Panc1 (cell line): ENCODE results near the gene SLC12A3.

Experiments
- CTCF ChIP-seq: fragments of 450-650 bp; IDR thresholded peaks from 2 replicates; pipeline ENCODE4 v1.5.1; 2017; ENCODE audit warnings: mild to moderate bottlenecking
- REST ChIP-seq, 2 experiments: IDR thresholded peaks; 2 replicates each; pipeline ENCODE4 v1.6.1; 2011 to 2012; ENCODE audit warnings: low read depth in 2 of 2, control low read depth in 1 of 2, low read length in 1 of 2, mild to moderate bottlenecking in 1 of 2, moderate library complexity in 1 of 2; ENCODE audit not compliant: insufficient read depth in 1 of 2

GRCh38 chr16:56941856-56942331 lies 76.9 kb downstream of the SLC12A3 start:
- TF ChIP-seq CTCF = no peak
- no peak for TF ChIP-seq REST (IDR thresholded peaks at IDR 0.05; ENCODE audit: insufficient read depth in 1 of 2, low read depth in 2 of 2, low read length in 1 of 2)
